Measurements from ENCODE around the gene SLC7A6OS.

DNA sequence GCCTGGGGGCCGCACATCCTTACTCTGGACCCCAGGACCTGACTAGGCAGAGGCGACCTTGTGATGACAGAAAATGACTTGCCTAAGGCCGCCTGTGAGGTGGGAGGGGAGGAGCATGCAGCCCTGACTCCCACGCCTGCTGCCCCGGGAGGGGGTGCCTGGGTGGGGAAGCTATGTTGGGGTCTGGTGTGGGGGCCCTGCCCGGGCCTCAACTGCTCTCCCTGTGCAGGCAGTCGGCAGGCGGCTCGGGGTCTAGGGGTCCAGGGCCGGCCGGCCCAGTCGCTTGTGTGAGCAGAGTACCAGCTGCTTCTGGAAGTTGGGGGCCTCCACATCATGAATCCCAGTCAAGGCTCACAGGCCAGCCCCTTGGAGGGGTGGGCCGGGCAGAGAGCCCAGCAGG, 48.2 kb upstream of the SLC7A6OS start:
- no peak for TF ChIP-seq HCFC1 (IDR thresholded peaks at IDR 0.05; ENCODE audit: low read length)
- no peak for TF ChIP-seq CTCF (IDR thresholded peaks at IDR 0.05 in 2 of 3, conservative IDR thresholded peaks at IDR 0.05 in 1 of 3; ENCODE audit: control insufficient read depth in 2 of 3, extremely low read depth in 1 of 3, insufficient read depth in 1 of 3, low read depth in 3 of 3, low read length in 3 of 3)
- TF ChIP-seq, protein P1, sequence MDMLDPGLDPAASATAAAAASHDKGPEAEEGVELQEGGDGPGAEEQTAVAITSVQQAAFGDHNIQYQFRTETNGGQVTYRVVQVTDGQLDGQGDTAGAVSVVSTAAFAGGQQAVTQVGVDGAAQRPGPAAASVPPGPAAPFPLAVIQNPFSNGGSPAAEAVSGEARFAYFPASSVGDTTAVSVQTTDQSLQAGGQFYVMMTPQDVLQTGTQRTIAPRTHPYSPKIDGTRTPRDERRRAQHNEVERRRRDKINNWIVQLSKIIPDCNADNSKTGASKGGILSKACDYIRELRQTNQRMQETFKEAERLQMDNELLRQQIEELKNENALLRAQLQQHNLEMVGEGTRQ (IDR thresholded peaks at IDR 0.05; ENCODE audit: borderline replicate concordance, low read depth, low read length), result no peak
- TF ChIP-seq TCF12 (IDR thresholded peaks at IDR 0.05; ENCODE audit: low read depth, low read length), result no peak
- TF ChIP-seq SP1 (IDR thresholded peaks at IDR 0.05; ENCODE audit: low read depth, low read length), result no peak
- no peak for TF ChIP-seq EZH2 (IDR thresholded peaks at IDR 0.05; ENCODE audit: borderline replicate concordance, control insufficient read depth, low read depth, low read length)
